HepG2 (cell line): ENCODE data around the gene TEX51. TPM values are rescaled to one million over a fixed set of nuclear protein-coding genes. Genes with fewer than 3 reads are reported as not detected.

Experiments used
- ATAC-seq: fragments of 200-7000 bp; cut with Tn5 transposase; 3 replicates; pipeline ENCODE4 v1.9.1; 2020; ENCODE audit warnings: mild to moderate bottlenecking, moderate library complexity
- BruUV-seq: library from RNA; stranded (reverse); fragments of 400-500 nt; replicated peaks from 2 replicates; lab custom pipeline; 2021; lab: Mats Ljungman, UMichigan
- CTCF ChIA-PET: fragments of 300-600 bp; formaldehyde crosslinking; extraction: SDS; loops from one replicate; lab custom pipeline; 2021; ENCODE audit warnings: low total read pairs, inconsistent platforms, low intra/inter-chr PET ratio; lab: Yijun Ruan, JAX
- POLR2A ChIA-PET: fragments of 350-600 bp; sonication (Branson Sonifier 250); formaldehyde crosslinking; loops from one replicate; lab custom pipeline; 2020; ENCODE audit warnings: antibody characterized with exemption, inconsistent platforms; lab: Yijun Ruan, JAX
- DNase-seq: peaks from one replicate; pipeline ENCODE4 v3.0.0-alpha.2; 2015; ENCODE audit warnings: low spot score
- FAIRE-seq: peaks from 3 replicates; lab custom pipeline; 2011; peaks lifted over from hg19 to GRCh38; lab: Jason Lieb, UNC
- H2AFZ ChIP-seq: one replicate; pipeline ENCODE4 v1.6.1; 2011; ENCODE audit warnings: low read length, inconsistent platforms
- H3K27ac ChIP-seq: fragments of 300-600 bp; 3 replicates; pipeline ENCODE4 v1.8.0; 2011; ENCODE audit warnings: mixed run types, mild to moderate bottlenecking, mixed read lengths, low read length, inconsistent platforms; ENCODE audit not compliant: insufficient read depth; ENCODE audit errors: extremely low read length
- H3K27me3 ChIP-seq, 2 experiments: fragments of 200-600 bp in 1 of 2; 2 replicates in 1 of 2; 3 replicates in 1 of 2; pipeline versions ENCODE4 v1.6.0 to v1.8.0; 2011; ENCODE audit warnings: low read length in 2 of 2, mild to moderate bottlenecking in 2 of 2, moderate library complexity in 2 of 2, inconsistent platforms in 1 of 2; ENCODE audit not compliant: insufficient read depth in 2 of 2, control insufficient read depth in 1 of 2
- H3K36me3 ChIP-seq, 2 experiments: fragments of 200-600 bp in 1 of 2; replicated peaks in 1 of 2; 2 replicates in 1 of 2; 3 replicates in 1 of 2; pipeline versions ENCODE4 v1.5.1 to v1.8.0; 2011; ENCODE audit warnings: low read length in 2 of 2, inconsistent platforms in 1 of 2; ENCODE audit not compliant: insufficient read depth in 2 of 2, control insufficient read depth in 1 of 2
- H3K4me1 ChIP-seq: 2 replicates; pipeline ENCODE4 v1.5.1; 2012; ENCODE audit warnings: low read length, inconsistent platforms; ENCODE audit not compliant: insufficient read depth
- H3K4me2 ChIP-seq: 2 replicates; pipeline ENCODE4 v1.6.0; 2011; ENCODE audit warnings: low read depth, low read length, inconsistent platforms
- H3K4me3 ChIP-seq, 3 experiments: fragments of 200-600 bp in 1 of 3; sonication (generic), shearing (Covaris generic) in 1 of 3; replicated peaks in 1 of 3; 2 replicates each; pipeline ENCODE4 v1.5.1; 2011 to 2016; ENCODE audit warnings: low read length in 3 of 3, inconsistent platforms in 2 of 3, low read depth in 2 of 3, mild to moderate bottlenecking in 2 of 3, control low read depth in 1 of 3, mixed read lengths in 1 of 3; ENCODE audit not compliant: insufficient read depth in 1 of 3
- H3K79me2 ChIP-seq: one replicate; pipeline ENCODE4 v1.6.1; 2011; ENCODE audit warnings: low read length, inconsistent platforms; ENCODE audit not compliant: insufficient read depth
- H3K9ac ChIP-seq: 2 replicates; pipeline ENCODE4 v1.6.0; 2011; ENCODE audit warnings: mild to moderate bottlenecking, low read depth, low read length, inconsistent platforms; ENCODE audit not compliant: insufficient read depth
- H3K9me3 ChIP-seq: 2 replicates; pipeline ENCODE4 v1.5.1; 2012; ENCODE audit warnings: mild to moderate bottlenecking, low read length
- H4K20me1 ChIP-seq: 2 replicates; pipeline ENCODE4 v1.6.0; 2011; ENCODE audit warnings: inconsistent platforms, mild to moderate bottlenecking, low read length, moderate library complexity; ENCODE audit not compliant: insufficient read depth
- ETS1 ChIP-seq: sonication (generic); formaldehyde crosslinking; IDR thresholded peaks from 2 replicates; pipeline ENCODE4 v1.4.0; 2020; ENCODE audit warnings: missing genetic modification reagents
- GATA4 ChIP-seq: sonication (generic); IDR thresholded peaks from 2 replicates; pipeline ENCODE4 v1.6.1; 2016; ENCODE audit warnings: antibody characterized with exemption, low read depth, borderline replicate concordance
- KAT2B ChIP-seq: fragments of 150-350 bp; IDR thresholded peaks from 2 replicates; pipeline ENCODE4 v1.6.1; 2014; ENCODE audit warnings: low read depth, low read length, borderline replicate concordance
- SNAPC5 ChIP-seq: sonication (generic); formaldehyde crosslinking; IDR thresholded peaks from 2 replicates; pipeline ENCODE4 v1.8.1; 2023; ENCODE audit warnings: mild to moderate bottlenecking, missing genetic modification reagents, borderline replicate concordance
- SP2 ChIP-seq: sonication (generic); formaldehyde crosslinking; IDR thresholded peaks from 2 replicates; pipeline ENCODE4 v1.5.1; 2020; ENCODE audit warnings: mild to moderate bottlenecking, missing genetic modification reagents
- THAP9 ChIP-seq: sonication (generic); formaldehyde crosslinking; IDR thresholded peaks from 2 replicates; pipeline ENCODE4; 2020; ENCODE audit warnings: missing genetic modification reagents, mild to moderate bottlenecking, borderline replicate concordance
- ZNF788 ChIP-seq: sonication (generic); formaldehyde crosslinking; IDR thresholded peaks from 2 replicates; pipeline ENCODE4 v1.5.0; 2020; ENCODE audit warnings: mild to moderate bottlenecking, missing genetic modification reagents, borderline replicate concordance
- WGBS: methylation state at CpG from one replicate; pipeline ENCODE4 v1.1.6; 2017; ENCODE audit warnings: low lambda C conversion rate; 5-methylcytosine and 5-hydroxymethylcytosine counted together
- in situ Hi-C: cut with HindIII; loops from 2 replicates; pipeline ENCODE4 v1.10.0; 2017; ENCODE audit warnings: low pct_unique_long_range_greater_than_20kb; ENCODE audit not compliant: extremely low pct_ligation_motif_present
- intact Hi-C: fragments of 100-400 bp; cut with micrococcal nuclease; formaldehyde crosslinking; loops from one replicate; pipeline ENCODE4 v1.10.0; 2022; ENCODE audit not compliant: unreplicated experiment
- polyA plus RNA-seq, 8 experiments: library from polyadenylated mRNA; depleted of rRNA in 3 of 8; stranded (reverse) in 7 of 8; unstranded in 1 of 8; fragments of >200 nt; fragmentation: Illumina TruSeq in 4 of 8; extraction: Trizol in 4 of 8; gene quantifications; 2 replicates each; pipeline versions ENCODE4 v1.2.1 to v1.2.3, GENCODE V29; 2011 to 2016; ENCODE audit warnings: low read depth in 4 of 8, missing spikeins in 1 of 8, mixed read lengths in 1 of 8; ENCODE audit not compliant: insufficient read depth in 1 of 8
- total RNA-seq, 5 experiments: library from RNA; depleted of rRNA; stranded (reverse); fragments of >200 nt; fragmentation: Illumina TruSeq; extraction: Trizol; gene quantifications; 2 replicates each; pipeline ENCODE4 v1.2.3, GENCODE V29; 2016; ENCODE audit warnings: low read depth in 1 of 5
- TF ChIP-seq, protein P1 (sequence below): sonication (generic); formaldehyde crosslinking; IDR thresholded peaks from 2 replicates; pipeline ENCODE4 v1.8.1; 2023; ENCODE audit warnings: mild to moderate bottlenecking, moderate library complexity, missing genetic modification reagents
- TF ChIP-seq, protein P2 (sequence below): sonication (generic); formaldehyde crosslinking; IDR thresholded peaks from 2 replicates; pipeline ENCODE4 v1.5.1; 2020; ENCODE audit warnings: missing genetic modification reagents, mild to moderate bottlenecking, borderline replicate concordance

Gene TEX51
- total and polyA plus RNA-seq, 2 of the 13 experiments (the other 11 are each of a cell fraction or from before 2014, with no cell fraction given) = not detected

DNA sequence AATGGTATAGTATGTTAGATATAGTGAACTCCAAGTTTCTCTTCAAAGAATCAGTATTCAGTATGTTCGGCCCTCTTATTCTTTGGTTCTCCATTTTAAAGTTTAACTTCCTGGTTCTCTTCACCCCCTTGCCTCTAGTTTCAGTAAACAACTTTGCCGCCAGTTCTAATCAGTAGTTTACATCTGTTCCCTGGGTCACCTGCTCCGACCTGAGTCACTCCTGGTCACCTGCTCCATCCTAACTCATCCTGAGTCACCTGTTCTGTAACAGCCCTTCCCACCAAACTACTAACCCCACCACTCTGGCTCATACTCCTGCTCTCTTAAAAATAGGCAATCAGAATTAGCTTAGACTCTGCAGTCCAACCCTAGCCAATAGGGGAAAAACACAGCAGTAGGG, 23.7 kb upstream of the TEX51 start:
- intact Hi-C loops (no loop called here), in situ Hi-C loops (no loop called here)
- H3K9me3 ChIP-seq = peaks cover 7% of the 10 kb centered on the region
- ChIA-PET POLR2A (no interaction called here), CTCF (no interaction called here)
- no peak overlapping the region for H3K4me3 ChIP-seq
- H3K27me3 ChIP-seq = peaks cover 1 to 11% of the 10 kb centered on the region in 2 experiments; a peak in 1 of 5 replicates
- ATAC-seq (no peak), DNase-seq (no peak), FAIRE-seq (no peak)
- 0% methylated on average over 3 of the region's 3 CpGs for WGBS
- no peaks in the 10 kb centered on the region for H4K20me1 ChIP-seq
- no peaks in the 10 kb centered on the region for H3K4me1 ChIP-seq
- no TSS peak for BruUV-seq
- H3K9ac ChIP-seq = no peak overlapping the region
- H3K36me3 ChIP-seq = no peaks in the 10 kb centered on the region
- no peak overlapping the region for H3K4me2 ChIP-seq
- no peak overlapping the region for H3K27ac ChIP-seq
- H2AFZ ChIP-seq = no peak overlapping the region
- no peaks in the 10 kb centered on the region for H3K79me2 ChIP-seq
- TF ChIP-seq GATA4 (no peak), ETS1 (CRISPR knock-in tag) (no peak), SP2 (CRISPR knock-in tag) (no peak)
- TF ChIP-seq, protein P1, sequence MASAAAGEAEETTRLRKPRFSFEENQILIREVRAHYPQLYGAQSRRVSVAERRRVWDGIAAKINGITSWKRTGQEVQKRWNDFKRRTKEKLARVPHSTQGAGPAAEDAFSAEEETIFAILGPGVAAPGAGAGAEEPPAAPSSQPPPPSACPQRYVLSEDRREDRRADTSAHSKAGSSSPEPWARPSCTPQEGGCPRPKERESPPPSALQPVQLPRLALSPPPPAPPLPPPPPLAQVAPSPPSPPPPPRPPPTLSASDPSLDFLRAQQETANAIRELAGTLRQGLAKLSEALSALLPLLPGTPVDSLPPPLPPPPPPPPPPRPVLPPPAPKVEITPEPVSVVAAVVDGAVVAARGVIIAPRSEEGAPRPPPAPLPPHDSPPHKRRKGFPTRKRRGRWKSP (CRISPR knock-in tag) = no peak

- WGBS = 19% methylated on average over 4 of the region's 4 CpGs
- CTCF ChIA-PET = no interaction called here
- TF ChIP-seq KAT2B (no peak), SNAPC5 (CRISPR knock-in tag) (no peak), ZNF788 (CRISPR knock-in tag) (no peak), THAP9 (CRISPR knock-in tag) (no peak)
- TF ChIP-seq, protein P2, sequence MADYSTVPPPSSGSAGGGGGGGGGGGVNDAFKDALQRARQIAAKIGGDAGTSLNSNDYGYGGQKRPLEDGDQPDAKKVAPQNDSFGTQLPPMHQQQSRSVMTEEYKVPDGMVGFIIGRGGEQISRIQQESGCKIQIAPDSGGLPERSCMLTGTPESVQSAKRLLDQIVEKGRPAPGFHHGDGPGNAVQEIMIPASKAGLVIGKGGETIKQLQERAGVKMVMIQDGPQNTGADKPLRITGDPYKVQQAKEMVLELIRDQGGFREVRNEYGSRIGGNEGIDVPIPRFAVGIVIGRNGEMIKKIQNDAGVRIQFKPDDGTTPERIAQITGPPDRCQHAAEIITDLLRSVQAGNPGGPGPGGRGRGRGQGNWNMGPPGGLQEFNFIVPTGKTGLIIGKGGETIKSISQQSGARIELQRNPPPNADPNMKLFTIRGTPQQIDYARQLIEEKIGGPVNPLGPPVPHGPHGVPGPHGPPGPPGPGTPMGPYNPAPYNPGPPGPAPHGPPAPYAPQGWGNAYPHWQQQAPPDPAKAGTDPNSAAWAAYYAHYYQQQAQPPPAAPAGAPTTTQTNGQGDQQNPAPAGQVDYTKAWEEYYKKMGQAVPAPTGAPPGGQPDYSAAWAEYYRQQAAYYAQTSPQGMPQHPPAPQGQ (CRISPR knock-in tag) = no peak
Measured at GRCh38 chr2:126876631-126877030, 22.1 kb upstream of the TEX51 start.

More at GRCh38 chr2:126876631-126877030, 22.1 kb upstream of the TEX51 start:
- FAIRE-seq (no peak), DNase-seq (no peak), ATAC-seq (no peak)
- intact Hi-C loops = no loop called here
- H3K9ac ChIP-seq = no peak overlapping the region
- no peak overlapping the region for H3K27ac ChIP-seq
- H4K20me1 ChIP-seq = no peaks in the 10 kb centered on the region
- H3K4me2 ChIP-seq = no peak overlapping the region
- BruUV-seq = no TSS peak
- peaks cover 7% of the 10 kb centered on the region for H3K9me3 ChIP-seq
- no peaks in the 10 kb centered on the region for H3K79me2 ChIP-seq
- POLR2A ChIA-PET = no interaction called here
- H3K36me3 ChIP-seq = no peaks in the 10 kb centered on the region
- peaks cover 1 to 14% of the 10 kb centered on the region in 2 experiments; a peak in 2 of 5 replicates for H3K27me3 ChIP-seq
- in situ Hi-C loops = no loop called here
- no peak overlapping the region for H3K4me3 ChIP-seq
- H2AFZ ChIP-seq = no peak overlapping the region
- no peaks in the 10 kb centered on the region for H3K4me1 ChIP-seq
